Adrenal gland (tissue), 12 donors: Measurements from ENCODE around the gene BBS1. TPM values are rescaled to one million over a fixed set of nuclear protein-coding genes. Genes with fewer than 3 reads are reported as not detected.

Experiments
- DNase-seq, 7 donors: peaks; one replicate each; pipeline ENCODE4 v3.0.0-alpha.2; 2019 to 2020
- H3K27ac ChIP-seq, 5 donors: fragments of 200-600 bp; sonication (generic) in 4 of 5; 1 replicate in 3 of 5; 2 replicates in 2 of 5; pipeline versions ENCODE4 v1.5.1 to v1.8.0; 2016 to 2020; ENCODE audit warnings: mild to moderate bottlenecking in 1 of 5
- H3K27me3 ChIP-seq: fragments of 200-600 bp; 2 replicates; pipeline ENCODE4 v1.8.0; 2021
- H3K36me3 ChIP-seq, 2 donors: fragments of 200-600 bp; replicated peaks in 1 of 2; 1 replicate in 1 of 2; 2 replicates in 1 of 2; pipeline versions ENCODE4 v1.5.1 to v1.8.0; 2018 to 2022
- H3K4me1 ChIP-seq, 2 donors: fragments of 200-600 bp; replicated peaks in 1 of 2; 1 replicate in 1 of 2; 2 replicates in 1 of 2; pipeline versions ENCODE4 v1.5.1 to v1.8.0; 2018 to 2021
- H3K4me3 ChIP-seq, 4 donors: fragments of 200-600 bp; sonication (generic) in 3 of 4; one replicate each; pipeline ENCODE4 v1.5.1; 2016 to 2018
- H3K9me3 ChIP-seq, 3 donors: fragments of 200-600 bp; sonication (generic) in 1 of 3; replicated peaks in 1 of 3; 1 replicate in 2 of 3; 2 replicates in 1 of 3; pipeline versions ENCODE4 v1.5.1 to v1.8.0; 2016 to 2021
- POLR2A ChIP-seq, 2 donors: fragments of 450-650 bp; IDR thresholded peaks; one replicate each; pipeline ENCODE4 v1.6.1; 2017; ENCODE audit warnings: antibody characterized with exemption in 2 of 2, mild to moderate bottlenecking in 2 of 2, moderate library complexity in 1 of 2
- WGBS, 4 donors: extraction: QIAGEN DNeasy Blood & Tissue Kit in 2 of 4; methylation state at CpG; one replicate each; pipeline versions ENCODE4 v1.1.5 to v1.1.7; 2013 to 2017; 5-methylcytosine and 5-hydroxymethylcytosine counted together
- intact Hi-C, 2 donors: fragments of 100-400 bp; cut with DNase I; formaldehyde crosslinking; loops; one replicate each; pipeline versions ENCODE4 v1.14.1 to v1.15.0; 2022 to 2023
- polyA plus RNA-seq, 3 donors: library from polyadenylated mRNA; stranded (reverse); fragments of 200-250 nt in 2 of 3; fragments of 350-450 nt in 1 of 3; fragmentation: Illumina TruSeq in 1 of 3; extraction: RNeasy Lipid Tissue Mini Kit (QIAGEN cat#74804) in 1 of 3; gene quantifications; one replicate each; pipeline ENCODE4 v1.2.3, GENCODE V29; 2013 to 2014
- total RNA-seq, 9 donors: library from RNA; depleted of rRNA in 4 of 9; stranded (reverse); fragments of >200 nt in 4 of 9; fragments of 120-200 nt in 1 of 9; fragmentation: NEBNext Ultra II Directional in 1 of 9; extraction: Animal tissue kit (Norgen Biotek cat#: 25700) in 1 of 9; gene quantifications; one replicate each; pipeline versions ENCODE4 v1.1.0 to v1.2.4, GENCODE V29; 2013 to 2023
- TF ChIP-seq, protein P1 (sequence below), 6 experiments: fragments of 450-650 bp in 4 of 6; fragments of 200-600 bp in 2 of 6; sonication (generic) in 1 of 6; IDR thresholded peaks; 1 replicate in 5 of 6; 2 replicates in 1 of 6; pipeline versions ENCODE4 v1.5.1 to v1.8.0; 2016 to 2021; ENCODE audit warnings: antibody characterized with exemption in 6 of 6, mild to moderate bottlenecking in 2 of 6, moderate library complexity in 1 of 6
- donor health status: healthy with polysubstance abuse.
- donor health status: Bipolar disorder and iron deficiency.
- donor health status: DM: yes; HTN: yes; CAD: no.
- donor health status: DM: no; HTN: no; CAD: no.
- donor health status: DM: no; HTN: no; CAD: no.
- donor health status: DM: yes; HTN: yes; CAD: no.

Gene BBS1
- total and polyA plus RNA-seq, 12 donors, result 24.1 to 132 (median 50.5) TPM

DNA sequence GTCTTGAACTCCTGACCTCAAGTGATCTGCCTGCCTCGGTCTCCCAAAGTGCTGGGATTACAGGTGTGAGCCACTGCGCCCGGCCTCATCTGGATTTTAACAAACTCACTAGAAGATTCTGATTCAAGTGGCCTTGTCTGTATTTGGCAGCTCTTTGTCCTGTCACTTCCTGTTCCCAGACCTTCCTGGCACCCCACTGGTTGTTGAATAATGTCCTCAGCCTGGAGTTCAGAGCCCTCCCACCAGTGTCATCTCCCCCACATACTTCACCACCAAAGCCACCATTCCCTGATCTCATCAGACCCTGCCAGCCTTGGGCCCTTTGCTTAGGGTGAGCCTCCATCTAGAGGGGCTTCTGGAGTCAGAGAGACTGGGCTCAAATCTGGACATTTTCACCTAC, 40.4 kb upstream of the BBS1 start:
- Histone ChIP-seq H3K4me1 (peaks cover 7 to 10% of the 10 kb centered on the region in 2 donors), H3K4me3 (no peak overlapping the region), H3K9me3 (no peaks in the 10 kb centered on the region), H3K27ac (no peak overlapping the region), H3K36me3 (peaks cover 0 to 24% of the 10 kb centered on the region in 2 donors), H3K27me3 (no peaks in the 10 kb centered on the region)
- TF ChIP-seq, protein P1, sequence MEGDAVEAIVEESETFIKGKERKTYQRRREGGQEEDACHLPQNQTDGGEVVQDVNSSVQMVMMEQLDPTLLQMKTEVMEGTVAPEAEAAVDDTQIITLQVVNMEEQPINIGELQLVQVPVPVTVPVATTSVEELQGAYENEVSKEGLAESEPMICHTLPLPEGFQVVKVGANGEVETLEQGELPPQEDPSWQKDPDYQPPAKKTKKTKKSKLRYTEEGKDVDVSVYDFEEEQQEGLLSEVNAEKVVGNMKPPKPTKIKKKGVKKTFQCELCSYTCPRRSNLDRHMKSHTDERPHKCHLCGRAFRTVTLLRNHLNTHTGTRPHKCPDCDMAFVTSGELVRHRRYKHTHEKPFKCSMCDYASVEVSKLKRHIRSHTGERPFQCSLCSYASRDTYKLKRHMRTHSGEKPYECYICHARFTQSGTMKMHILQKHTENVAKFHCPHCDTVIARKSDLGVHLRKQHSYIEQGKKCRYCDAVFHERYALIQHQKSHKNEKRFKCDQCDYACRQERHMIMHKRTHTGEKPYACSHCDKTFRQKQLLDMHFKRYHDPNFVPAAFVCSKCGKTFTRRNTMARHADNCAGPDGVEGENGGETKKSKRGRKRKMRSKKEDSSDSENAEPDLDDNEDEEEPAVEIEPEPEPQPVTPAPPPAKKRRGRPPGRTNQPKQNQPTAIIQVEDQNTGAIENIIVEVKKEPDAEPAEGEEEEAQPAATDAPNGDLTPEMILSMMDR (IDR thresholded peaks at IDR 0.05), result no peak
- WGBS, 4 donors, result 67 to 90% (median 83%) methylated on average over 2 to 3 of the region's 3 CpGs
- DNase-seq, result no peak
- intact Hi-C loops, result no loop called here

DNA sequence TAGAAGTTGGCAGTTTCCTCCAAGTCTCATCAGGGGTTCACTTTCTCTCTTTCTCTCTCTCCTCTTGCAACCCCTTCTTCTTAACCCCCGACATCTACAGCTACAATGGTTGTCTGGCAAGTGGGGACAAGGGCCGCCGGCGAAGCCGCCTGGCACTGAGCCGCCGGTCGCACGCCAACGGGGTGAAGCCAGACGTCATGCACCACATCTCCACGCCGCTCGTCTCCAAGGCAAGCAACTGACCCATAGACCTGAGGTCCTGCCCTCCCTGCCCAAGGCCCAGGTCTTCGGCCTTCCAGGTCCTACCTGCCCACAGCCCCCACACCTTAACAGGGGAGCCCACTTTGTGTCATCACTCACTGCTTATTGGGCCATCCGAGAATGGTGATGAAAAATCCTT, 39.3 kb upstream of the BBS1 start:
- H3K4me3 ChIP-seq, result no peak overlapping the region
- peaks cover 7 to 10% of the 10 kb centered on the region in 2 donors for H3K4me1 ChIP-seq
- H3K9me3 ChIP-seq, result no peaks in the 10 kb centered on the region
- DNase-seq, result no peak
- intact Hi-C loops, result no loop called here
- 95 to 99% (median 97%) methylated on average over 16 of the region's 16 CpGs for WGBS, 4 donors
- TF ChIP-seq, protein P1 (IDR thresholded peaks at IDR 0.05), result no peak
- TF ChIP-seq POLR2A (IDR thresholded peaks at IDR 0.05), result no peak
- no peak overlapping the region for H3K27ac ChIP-seq
- H3K36me3 ChIP-seq, result peaks cover 0 to 28% of the 10 kb centered on the region in 2 donors
- no peaks in the 10 kb centered on the region for H3K27me3 ChIP-seq

DNA sequence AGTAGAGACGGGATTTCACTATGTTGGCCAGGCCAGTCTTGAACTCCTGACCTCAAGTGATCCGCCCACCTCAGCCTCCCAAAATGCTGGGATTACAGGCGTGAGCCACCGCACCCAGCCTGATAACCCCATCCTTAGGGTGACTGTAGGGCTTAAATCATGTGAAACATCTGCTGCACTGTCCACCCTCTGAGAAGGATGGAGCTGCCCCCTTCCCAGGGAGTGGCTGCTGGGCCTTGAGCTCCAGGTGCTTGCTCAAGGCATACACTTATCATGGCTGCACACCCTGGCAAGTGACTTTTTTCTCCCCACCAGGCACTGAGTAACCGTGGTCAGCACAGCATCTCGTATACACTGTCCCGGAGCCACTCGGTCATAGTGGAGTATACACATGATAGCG, 38.4 kb upstream of the BBS1 start:
- no peaks in the 10 kb centered on the region for H3K27me3 ChIP-seq
- 87 to 91% (median 90%) methylated on average over 9 of the region's 9 CpGs for WGBS, 4 donors
- no peak for DNase-seq
- H3K4me3 ChIP-seq, result no peak overlapping the region
- H3K27ac ChIP-seq, result no peak overlapping the region
- no peaks in the 10 kb centered on the region for H3K9me3 ChIP-seq
- H3K36me3 ChIP-seq, result peaks cover 0 to 28% of the 10 kb centered on the region in 2 donors
- H3K4me1 ChIP-seq, result peaks cover 7 to 10% of the 10 kb centered on the region in 2 donors
- intact Hi-C loops, result no loop called here
- TF ChIP-seq POLR2A (IDR thresholded peaks at IDR 0.05), result no peak
- TF ChIP-seq, protein P1 (IDR thresholded peaks at IDR 0.05), result no peak

DNA sequence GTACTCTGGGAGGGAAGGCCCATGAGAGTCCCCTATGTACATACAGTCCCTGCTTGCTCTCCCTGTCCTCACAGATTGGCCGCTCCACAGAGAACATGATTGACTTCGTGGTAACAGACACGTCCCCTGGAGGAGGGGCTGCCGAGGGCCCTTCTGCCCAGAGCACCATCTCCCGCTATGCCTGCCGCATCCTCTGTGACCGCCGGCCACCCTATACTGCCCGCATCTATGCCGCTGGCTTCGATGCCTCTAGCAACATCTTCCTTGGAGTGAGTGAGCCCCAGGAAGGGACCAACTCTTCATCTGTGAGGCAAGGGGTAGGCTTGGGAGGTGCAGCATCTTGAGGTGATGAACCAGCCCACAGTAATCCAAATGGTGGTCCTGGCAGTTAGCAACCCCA, 37.3 kb upstream of the BBS1 start:
- Histone ChIP-seq H3K27ac (no peak overlapping the region), H3K27me3 (no peaks in the 10 kb centered on the region), H3K4me3 (no peak overlapping the region), H3K36me3 (peaks cover 0 to 28% of the 10 kb centered on the region in 2 donors), H3K9me3 (no peaks in the 10 kb centered on the region), H3K4me1 (peaks cover 0 to under 1% of the 10 kb centered on the region in 2 donors)
- 86 to 97% (median 93%) methylated on average over 11 of the region's 11 CpGs for WGBS, 4 donors
- no peak for DNase-seq
- intact Hi-C loops, result no loop called here
- TF ChIP-seq, protein P1 (IDR thresholded peaks at IDR 0.05), result no peak
- TF ChIP-seq POLR2A (IDR thresholded peaks at IDR 0.05), result no peak
